GM12878 (cell line): ENCODE results near the gene IFT81.

ENCODE experiments used
- EP300 ChIP-seq, 2 experiments: fragments of 150-350 bp in 1 of 2; IDR thresholded peaks; 2 replicates each; pipeline ENCODE4 v1.6.1; 2011 to 2012; ENCODE audit warnings: low read depth in 2 of 2, low read length in 2 of 2, borderline replicate concordance in 1 of 2, improper control_type of control experiment in 1 of 2, inconsistent platforms in 1 of 2; ENCODE audit not compliant: control insufficient read depth in 1 of 2
- ESRRA ChIP-seq: IDR thresholded peaks from 2 replicates; pipeline ENCODE4 v1.6.1; 2012; ENCODE audit warnings: mild to moderate bottlenecking, low read length, improper control_type of control experiment
- EZH2 ChIP-seq: IDR thresholded peaks from 2 replicates; pipeline ENCODE4 v1.6.1; 2012; ENCODE audit warnings: low read depth, mild to moderate bottlenecking, control low read depth, inconsistent platforms, low read length, borderline replicate concordance; ENCODE audit not compliant: control insufficient read depth
- TF ChIP-seq, protein P1 (sequence below), 3 experiments: IDR thresholded peaks in 2 of 3; conservative IDR thresholded peaks in 1 of 3; 2 replicates each; pipeline ENCODE4 v1.5.1; 2011; ENCODE audit warnings: low read depth in 3 of 3, low read length in 3 of 3, mild to moderate bottlenecking in 3 of 3, control low read depth in 2 of 3, moderate library complexity in 2 of 3, inconsistent platforms in 1 of 3, mixed read lengths in 1 of 3; ENCODE audit not compliant: control insufficient read depth in 2 of 3, insufficient read depth in 1 of 3; ENCODE audit errors: extremely low read depth in 1 of 3

DNA sequence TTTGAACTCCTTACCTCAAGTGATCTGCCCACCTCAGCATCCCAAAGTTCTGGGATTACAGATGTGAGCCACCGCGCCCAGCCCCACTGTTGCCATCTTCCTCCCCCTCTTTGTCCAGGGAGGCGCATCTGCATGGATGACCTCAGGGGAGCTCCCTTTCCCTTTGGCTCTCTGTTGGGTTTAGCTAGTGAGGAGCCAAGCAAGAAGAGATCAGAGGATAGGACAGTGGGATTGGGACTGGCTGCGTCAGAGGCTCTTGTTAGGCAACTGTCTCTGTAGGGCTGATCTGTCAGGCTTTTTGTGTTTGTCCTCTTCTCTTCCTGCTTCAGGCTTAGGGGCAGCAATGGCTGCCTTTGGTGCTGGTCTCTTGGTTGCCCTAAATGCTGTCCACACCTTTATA lies 8.5 kb upstream of the IFT81 start:
- TF ChIP-seq EZH2 = no peak
- TF ChIP-seq ESRRA = no peak
- no peak for TF ChIP-seq EP300 (IDR thresholded peaks at IDR 0.05; ENCODE audit: borderline replicate concordance in 1 of 2, control insufficient read depth in 1 of 2, low read depth in 2 of 2, low read length in 2 of 2)
- TF ChIP-seq, protein P1, sequence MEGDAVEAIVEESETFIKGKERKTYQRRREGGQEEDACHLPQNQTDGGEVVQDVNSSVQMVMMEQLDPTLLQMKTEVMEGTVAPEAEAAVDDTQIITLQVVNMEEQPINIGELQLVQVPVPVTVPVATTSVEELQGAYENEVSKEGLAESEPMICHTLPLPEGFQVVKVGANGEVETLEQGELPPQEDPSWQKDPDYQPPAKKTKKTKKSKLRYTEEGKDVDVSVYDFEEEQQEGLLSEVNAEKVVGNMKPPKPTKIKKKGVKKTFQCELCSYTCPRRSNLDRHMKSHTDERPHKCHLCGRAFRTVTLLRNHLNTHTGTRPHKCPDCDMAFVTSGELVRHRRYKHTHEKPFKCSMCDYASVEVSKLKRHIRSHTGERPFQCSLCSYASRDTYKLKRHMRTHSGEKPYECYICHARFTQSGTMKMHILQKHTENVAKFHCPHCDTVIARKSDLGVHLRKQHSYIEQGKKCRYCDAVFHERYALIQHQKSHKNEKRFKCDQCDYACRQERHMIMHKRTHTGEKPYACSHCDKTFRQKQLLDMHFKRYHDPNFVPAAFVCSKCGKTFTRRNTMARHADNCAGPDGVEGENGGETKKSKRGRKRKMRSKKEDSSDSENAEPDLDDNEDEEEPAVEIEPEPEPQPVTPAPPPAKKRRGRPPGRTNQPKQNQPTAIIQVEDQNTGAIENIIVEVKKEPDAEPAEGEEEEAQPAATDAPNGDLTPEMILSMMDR (IDR thresholded peaks at IDR 0.05 in 2 of 3, conservative IDR thresholded peaks at IDR 0.05 in 1 of 3; ENCODE audit: control insufficient read depth in 2 of 3, extremely low read depth in 1 of 3, insufficient read depth in 1 of 3, low read depth in 3 of 3, low read length in 3 of 3) = no peak
